ENCODE results near the gene CDH6.

DNA sequence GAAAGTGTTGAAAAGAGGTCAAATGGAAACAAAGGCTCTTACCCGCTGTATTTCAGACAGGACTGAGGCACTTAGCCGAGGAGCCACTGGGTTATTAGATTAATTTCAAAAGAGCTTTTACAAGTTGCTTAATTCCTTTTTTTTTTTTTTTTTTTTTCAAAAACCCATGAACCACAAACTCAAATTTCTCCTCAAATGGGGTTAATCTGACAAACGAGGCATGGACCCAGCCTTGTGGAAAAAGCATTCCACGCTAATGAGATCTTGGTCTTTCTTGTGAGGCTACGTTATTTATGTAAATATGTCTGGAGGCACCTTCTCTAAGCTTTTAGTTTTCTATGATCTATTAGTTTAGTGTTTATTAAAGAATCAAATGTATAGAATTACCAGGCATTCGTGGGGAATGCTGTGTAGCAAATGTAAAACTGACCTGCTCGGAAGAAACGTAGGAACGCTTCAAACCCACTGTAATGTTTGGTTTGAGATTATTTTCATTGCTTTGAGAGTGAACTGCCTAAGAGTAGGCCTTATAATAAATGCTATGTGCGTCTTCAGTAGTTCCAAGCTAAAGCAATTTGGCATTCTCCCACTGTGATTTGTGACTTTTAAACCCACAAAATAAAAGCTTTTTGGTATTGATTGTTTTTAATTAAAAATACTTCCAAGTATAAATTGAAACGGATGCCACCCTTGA is 134.7 kb downstream of the CDH6 start:
- TF ChIP-seq EZH2phosphoT487 (IDR thresholded peaks at IDR 0.05; ENCODE audit: borderline replicate concordance) (no peak), POLR2AphosphoS5 (IDR thresholded peaks at IDR 0.05; ENCODE audit: low read depth, low read length) (no peak), CEBPB (IDR thresholded peaks at IDR 0.05; ENCODE audit: low read depth) (no peak)
- TF ChIP-seq, protein P1, sequence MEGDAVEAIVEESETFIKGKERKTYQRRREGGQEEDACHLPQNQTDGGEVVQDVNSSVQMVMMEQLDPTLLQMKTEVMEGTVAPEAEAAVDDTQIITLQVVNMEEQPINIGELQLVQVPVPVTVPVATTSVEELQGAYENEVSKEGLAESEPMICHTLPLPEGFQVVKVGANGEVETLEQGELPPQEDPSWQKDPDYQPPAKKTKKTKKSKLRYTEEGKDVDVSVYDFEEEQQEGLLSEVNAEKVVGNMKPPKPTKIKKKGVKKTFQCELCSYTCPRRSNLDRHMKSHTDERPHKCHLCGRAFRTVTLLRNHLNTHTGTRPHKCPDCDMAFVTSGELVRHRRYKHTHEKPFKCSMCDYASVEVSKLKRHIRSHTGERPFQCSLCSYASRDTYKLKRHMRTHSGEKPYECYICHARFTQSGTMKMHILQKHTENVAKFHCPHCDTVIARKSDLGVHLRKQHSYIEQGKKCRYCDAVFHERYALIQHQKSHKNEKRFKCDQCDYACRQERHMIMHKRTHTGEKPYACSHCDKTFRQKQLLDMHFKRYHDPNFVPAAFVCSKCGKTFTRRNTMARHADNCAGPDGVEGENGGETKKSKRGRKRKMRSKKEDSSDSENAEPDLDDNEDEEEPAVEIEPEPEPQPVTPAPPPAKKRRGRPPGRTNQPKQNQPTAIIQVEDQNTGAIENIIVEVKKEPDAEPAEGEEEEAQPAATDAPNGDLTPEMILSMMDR (IDR thresholded peaks at IDR 0.05 in 2 of 3, conservative IDR thresholded peaks at IDR 0.05 in 1 of 3; ENCODE audit: borderline replicate concordance in 1 of 3, insufficient read depth in 1 of 3, low read depth in 2 of 3, low read length in 2 of 3) = no peak
- TF ChIP-seq, protein P2, sequence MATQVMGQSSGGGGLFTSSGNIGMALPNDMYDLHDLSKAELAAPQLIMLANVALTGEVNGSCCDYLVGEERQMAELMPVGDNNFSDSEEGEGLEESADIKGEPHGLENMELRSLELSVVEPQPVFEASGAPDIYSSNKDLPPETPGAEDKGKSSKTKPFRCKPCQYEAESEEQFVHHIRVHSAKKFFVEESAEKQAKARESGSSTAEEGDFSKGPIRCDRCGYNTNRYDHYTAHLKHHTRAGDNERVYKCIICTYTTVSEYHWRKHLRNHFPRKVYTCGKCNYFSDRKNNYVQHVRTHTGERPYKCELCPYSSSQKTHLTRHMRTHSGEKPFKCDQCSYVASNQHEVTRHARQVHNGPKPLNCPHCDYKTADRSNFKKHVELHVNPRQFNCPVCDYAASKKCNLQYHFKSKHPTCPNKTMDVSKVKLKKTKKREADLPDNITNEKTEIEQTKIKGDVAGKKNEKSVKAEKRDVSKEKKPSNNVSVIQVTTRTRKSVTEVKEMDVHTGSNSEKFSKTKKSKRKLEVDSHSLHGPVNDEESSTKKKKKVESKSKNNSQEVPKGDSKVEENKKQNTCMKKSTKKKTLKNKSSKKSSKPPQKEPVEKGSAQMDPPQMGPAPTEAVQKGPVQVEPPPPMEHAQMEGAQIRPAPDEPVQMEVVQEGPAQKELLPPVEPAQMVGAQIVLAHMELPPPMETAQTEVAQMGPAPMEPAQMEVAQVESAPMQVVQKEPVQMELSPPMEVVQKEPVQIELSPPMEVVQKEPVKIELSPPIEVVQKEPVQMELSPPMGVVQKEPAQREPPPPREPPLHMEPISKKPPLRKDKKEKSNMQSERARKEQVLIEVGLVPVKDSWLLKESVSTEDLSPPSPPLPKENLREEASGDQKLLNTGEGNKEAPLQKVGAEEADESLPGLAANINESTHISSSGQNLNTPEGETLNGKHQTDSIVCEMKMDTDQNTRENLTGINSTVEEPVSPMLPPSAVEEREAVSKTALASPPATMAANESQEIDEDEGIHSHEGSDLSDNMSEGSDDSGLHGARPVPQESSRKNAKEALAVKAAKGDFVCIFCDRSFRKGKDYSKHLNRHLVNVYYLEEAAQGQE (IDR thresholded peaks at IDR 0.05; ENCODE audit: low read depth) = no peak
